Measurements from ENCODE around the gene DSP. TPM values are rescaled to one million over a fixed set of nuclear protein-coding genes. Genes with fewer than 3 reads are reported as not detected.

Gene DSP
- total RNA-seq, 1 donor from 2014 or later = 21.4 TPM

DNA sequence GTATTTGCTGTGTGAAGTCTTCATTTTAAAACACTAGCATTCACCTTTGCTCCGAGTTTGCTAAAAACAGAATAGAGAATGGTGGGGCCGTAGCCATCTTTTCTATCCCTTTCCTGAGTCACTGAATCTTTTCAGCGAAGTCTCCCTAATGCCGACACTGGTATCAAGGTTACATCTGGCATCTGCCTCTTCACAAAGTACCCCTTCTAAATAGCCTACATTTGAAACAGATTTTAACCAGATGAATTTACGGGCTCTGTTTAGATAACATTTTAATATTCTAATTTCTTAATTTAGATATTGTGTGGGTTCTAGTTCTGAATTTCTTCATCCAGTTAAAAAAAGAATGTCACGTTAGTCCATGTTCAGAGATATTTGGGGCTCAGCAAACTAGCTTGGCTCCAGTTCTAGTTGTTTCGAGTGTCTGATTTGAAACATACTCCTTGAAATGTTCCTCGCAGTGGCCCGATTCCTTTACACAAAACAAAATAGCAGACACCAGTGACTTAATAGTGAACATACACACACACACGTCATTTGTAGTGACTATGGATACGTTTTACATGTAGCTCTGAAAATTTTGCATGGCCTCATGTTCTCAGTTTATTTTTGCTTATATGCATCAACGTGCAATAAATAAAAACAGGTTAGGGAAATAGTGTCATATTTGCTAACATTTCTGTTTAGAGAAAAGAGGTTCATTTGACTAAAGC, 15.1 kb downstream of the DSP start:
- Histone ChIP-seq H3K27me3 (peaks cover 12% of the 10 kb centered on the region), H3K36me3 (no peaks in the 10 kb centered on the region), H3K27ac (no peak overlapping the region), H3K4me3 (no peak overlapping the region), H3K9me3 (no peaks in the 10 kb centered on the region), H3K4me1 (no peaks in the 10 kb centered on the region)
- TF ChIP-seq, protein P1, sequence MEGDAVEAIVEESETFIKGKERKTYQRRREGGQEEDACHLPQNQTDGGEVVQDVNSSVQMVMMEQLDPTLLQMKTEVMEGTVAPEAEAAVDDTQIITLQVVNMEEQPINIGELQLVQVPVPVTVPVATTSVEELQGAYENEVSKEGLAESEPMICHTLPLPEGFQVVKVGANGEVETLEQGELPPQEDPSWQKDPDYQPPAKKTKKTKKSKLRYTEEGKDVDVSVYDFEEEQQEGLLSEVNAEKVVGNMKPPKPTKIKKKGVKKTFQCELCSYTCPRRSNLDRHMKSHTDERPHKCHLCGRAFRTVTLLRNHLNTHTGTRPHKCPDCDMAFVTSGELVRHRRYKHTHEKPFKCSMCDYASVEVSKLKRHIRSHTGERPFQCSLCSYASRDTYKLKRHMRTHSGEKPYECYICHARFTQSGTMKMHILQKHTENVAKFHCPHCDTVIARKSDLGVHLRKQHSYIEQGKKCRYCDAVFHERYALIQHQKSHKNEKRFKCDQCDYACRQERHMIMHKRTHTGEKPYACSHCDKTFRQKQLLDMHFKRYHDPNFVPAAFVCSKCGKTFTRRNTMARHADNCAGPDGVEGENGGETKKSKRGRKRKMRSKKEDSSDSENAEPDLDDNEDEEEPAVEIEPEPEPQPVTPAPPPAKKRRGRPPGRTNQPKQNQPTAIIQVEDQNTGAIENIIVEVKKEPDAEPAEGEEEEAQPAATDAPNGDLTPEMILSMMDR (IDR thresholded peaks at IDR 0.05) = no peak
- intact Hi-C loops (cut with DNase I) = no loop called here
- DNase-seq (no peak), ATAC-seq (no peak)

DNA sequence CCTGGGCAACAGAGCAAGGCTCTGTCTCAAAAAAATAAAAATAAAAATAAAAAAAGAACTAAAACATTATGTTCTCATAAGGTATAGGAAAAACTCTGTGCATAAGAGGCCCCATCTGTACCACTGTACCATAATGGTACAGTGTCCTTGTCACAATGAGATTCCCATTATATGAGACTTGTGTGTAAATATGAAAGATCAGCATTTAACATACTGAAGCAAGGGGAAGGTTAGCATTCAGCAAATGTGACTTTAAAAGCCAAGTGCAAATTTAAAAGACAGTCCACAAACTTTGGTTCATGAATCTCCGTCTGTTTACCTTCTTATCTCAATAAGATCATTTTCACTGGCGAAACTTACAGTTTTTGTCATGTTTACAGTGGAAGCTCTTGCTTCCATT, 16.2 kb downstream of the DSP start:
- ATAC-seq = no peak
- H3K36me3 ChIP-seq = no peaks in the 10 kb centered on the region
- TF ChIP-seq, protein P1 (IDR thresholded peaks at IDR 0.05) = no peak
- H3K27ac ChIP-seq = no peak overlapping the region
- intact Hi-C loops (cut with DNase I) = no loop called here
- no peaks in the 10 kb centered on the region for H3K9me3 ChIP-seq
- no peak for DNase-seq
- H3K27me3 ChIP-seq = peaks cover 15% of the 10 kb centered on the region
- no peaks in the 10 kb centered on the region for H3K4me1 ChIP-seq
- H3K4me3 ChIP-seq = no peak overlapping the region

DNA sequence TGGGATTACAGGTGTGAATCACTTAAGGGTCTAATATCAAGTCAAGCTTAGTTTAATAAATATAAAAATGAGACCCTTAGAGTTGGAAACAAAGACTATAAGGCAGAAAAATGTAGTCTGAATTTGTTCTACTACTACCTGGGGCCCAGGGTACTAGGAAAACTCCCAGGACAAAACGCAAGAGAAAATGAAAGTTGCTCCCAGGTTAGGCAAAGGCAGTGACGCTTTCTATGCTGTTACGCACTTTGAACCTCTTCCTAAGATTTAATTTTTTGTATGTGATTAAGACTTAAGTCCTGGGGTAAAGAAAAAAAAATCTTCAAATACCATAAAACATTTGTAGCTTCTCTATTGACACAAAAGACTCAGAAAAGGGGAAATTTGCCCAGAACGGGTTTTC, 17.3 kb downstream of the DSP start:
- no peak for ATAC-seq
- no peak for DNase-seq
- TF ChIP-seq, protein P1 (IDR thresholded peaks at IDR 0.05) = no peak
- Histone ChIP-seq H3K27me3 (peaks cover 15% of the 10 kb centered on the region), H3K36me3 (no peaks in the 10 kb centered on the region), H3K27ac (no peak overlapping the region), H3K4me1 (peaks cover 6% of the 10 kb centered on the region), H3K4me3 (no peak overlapping the region), H3K9me3 (no peaks in the 10 kb centered on the region)
- intact Hi-C loops (cut with DNase I) = no loop called here

DNA sequence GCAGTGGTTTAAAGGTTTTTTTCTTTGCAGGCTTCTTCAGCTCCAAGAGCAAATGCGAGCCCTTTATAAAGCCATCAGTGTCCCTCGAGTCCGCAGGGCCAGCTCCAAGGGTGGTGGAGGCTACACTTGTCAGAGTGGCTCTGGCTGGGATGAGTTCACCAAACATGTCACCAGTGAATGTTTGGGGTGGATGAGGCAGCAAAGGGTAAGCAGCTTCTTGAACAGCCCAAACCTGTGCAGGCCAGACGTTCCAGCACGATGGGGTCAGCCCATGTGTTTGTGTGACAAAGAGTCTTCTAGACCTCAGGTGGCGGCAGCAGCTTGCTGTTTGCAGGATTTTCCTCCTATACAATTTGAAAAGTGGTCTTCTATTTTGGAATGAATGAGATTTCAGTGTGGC, 17.7 kb downstream of the DSP start:
- Histone ChIP-seq H3K36me3 (no peaks in the 10 kb centered on the region), H3K4me3 (no peak overlapping the region), H3K4me1 (peaks cover 6% of the 10 kb centered on the region), H3K9me3 (no peaks in the 10 kb centered on the region), H3K27ac (no peak overlapping the region), H3K27me3 (peaks cover 15% of the 10 kb centered on the region)
- ATAC-seq (no peak), DNase-seq (no peak)
- TF ChIP-seq, protein P1 (IDR thresholded peaks at IDR 0.05) = no peak
- intact Hi-C loops (cut with DNase I) = no loop called here

DNA sequence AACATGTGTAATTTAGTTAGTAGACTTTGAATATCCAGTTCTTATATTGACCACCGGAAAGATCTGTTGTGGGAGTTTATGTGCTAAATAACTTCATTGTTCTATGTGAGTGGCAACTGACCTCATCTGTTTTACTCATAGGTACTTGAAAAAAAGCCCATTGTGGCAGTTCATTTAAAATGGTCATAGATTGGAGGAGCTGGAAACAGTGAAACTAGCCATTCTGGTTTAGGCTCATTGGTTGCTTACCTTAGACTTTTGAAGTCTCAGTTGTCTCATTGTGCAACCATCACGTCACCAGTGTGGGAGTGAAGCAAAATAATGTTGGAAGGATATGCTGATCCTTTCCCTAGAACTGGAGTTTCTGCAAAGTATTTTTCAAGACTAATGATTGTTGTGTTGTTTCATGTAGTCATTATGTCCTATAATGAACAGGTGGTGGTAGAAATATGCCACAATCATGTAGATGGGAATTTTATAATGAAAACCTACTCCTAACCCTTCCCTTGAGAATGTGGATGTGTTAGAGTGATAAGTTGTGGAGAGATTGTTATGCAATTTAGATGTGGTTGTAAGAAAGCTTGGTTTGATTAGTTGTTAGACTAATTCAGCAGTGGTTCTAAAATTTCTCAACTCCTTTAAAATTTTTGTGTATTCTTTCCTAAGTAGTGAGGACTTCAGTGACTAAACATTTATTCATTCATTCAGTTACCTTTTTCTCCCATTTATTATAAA, 18.3 kb downstream of the DSP start:
- Histone ChIP-seq H3K4me1 (peaks cover 6% of the 10 kb centered on the region), H3K27ac (no peak overlapping the region), H3K36me3 (no peaks in the 10 kb centered on the region), H3K9me3 (no peaks in the 10 kb centered on the region), H3K4me3 (no peak overlapping the region), H3K27me3 (peaks cover 15% of the 10 kb centered on the region)
- TF ChIP-seq, protein P1 (IDR thresholded peaks at IDR 0.05) = no peak
- no peak for ATAC-seq
- no peak for DNase-seq
- intact Hi-C loops (cut with DNase I) = no loop called here
